Epithelial cell of proximal tubule (primary cell): Measurements from ENCODE around the gene HNRNPF. TPM values are rescaled to one million over a fixed set of nuclear protein-coding genes. Genes with fewer than 3 reads are reported as not detected.

Experiments used
- DNase-seq: peaks from one replicate; pipeline ENCODE4 v3.0.0-alpha.2; 2011; ENCODE audit warnings: low read depth
- H3K4me3 ChIP-seq: 2 replicates; pipeline ENCODE4 v1.5.1; 2011; ENCODE audit warnings: low read depth, mild to moderate bottlenecking, low read length
- CTCF ChIP-seq: conservative IDR thresholded peaks from 2 replicates; pipeline ENCODE4 v1.5.1; 2012; ENCODE audit warnings: low read depth, mild to moderate bottlenecking, low read length
- total RNA-seq: library from RNA; depleted of rRNA; stranded (reverse); fragments of >200 nt; gene quantifications from 2 replicates; pipeline ENCODE4 v1.2.3, GENCODE V29; 2015

The HNRNPF gene
- total RNA-seq, 1 donor from 2014 or later = 207 TPM

DNA sequence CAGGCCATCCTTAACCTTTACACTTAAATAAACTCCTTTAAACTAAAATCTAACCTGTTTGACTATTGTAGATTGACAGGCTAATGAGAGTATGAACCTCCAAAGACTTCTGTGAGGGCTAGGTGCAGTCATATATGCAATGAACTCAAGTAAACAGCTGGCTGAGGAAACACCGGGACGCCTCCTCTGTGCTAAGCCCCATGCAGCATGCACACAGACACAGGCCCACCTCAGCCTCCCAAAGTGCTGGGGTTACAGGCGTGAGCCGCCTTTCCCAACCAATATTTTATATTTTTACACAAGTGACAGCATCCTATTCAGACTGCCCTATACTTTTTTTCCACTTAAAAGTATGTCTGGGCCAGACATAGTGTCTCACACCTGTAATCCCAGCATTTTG is 39.1 kb downstream of the HNRNPF start:
- DNase-seq = no peak
- TF ChIP-seq CTCF = no peak
- H3K4me3 ChIP-seq = no peak overlapping the region

GRCh38 chr10:43365001-43365400 is 44.0 kb downstream of the HNRNPF start:
- H3K4me3 ChIP-seq = no peak overlapping the region
- no peak for DNase-seq
- no peak for TF ChIP-seq CTCF

GRCh38 chr10:43362191-43362839 is 46.7 kb downstream of the HNRNPF start:
- peak overlapping the region; percentile 84 for H3K4me3 ChIP-seq
- DNase-seq = peak; percentile 67
- peak; percentile 57 for TF ChIP-seq CTCF

GRCh38 chr10:43361547-43362190 is 47.3 kb downstream of the HNRNPF start:
- peak overlapping the region; percentile 84 for H3K4me3 ChIP-seq
- TF ChIP-seq CTCF = no peak
- no peak for DNase-seq

- no peak for TF ChIP-seq CTCF
- no peak for DNase-seq
Observed at GRCh38 chr10:43360086-43360485, 48.9 kb downstream of the HNRNPF start.

DNA sequence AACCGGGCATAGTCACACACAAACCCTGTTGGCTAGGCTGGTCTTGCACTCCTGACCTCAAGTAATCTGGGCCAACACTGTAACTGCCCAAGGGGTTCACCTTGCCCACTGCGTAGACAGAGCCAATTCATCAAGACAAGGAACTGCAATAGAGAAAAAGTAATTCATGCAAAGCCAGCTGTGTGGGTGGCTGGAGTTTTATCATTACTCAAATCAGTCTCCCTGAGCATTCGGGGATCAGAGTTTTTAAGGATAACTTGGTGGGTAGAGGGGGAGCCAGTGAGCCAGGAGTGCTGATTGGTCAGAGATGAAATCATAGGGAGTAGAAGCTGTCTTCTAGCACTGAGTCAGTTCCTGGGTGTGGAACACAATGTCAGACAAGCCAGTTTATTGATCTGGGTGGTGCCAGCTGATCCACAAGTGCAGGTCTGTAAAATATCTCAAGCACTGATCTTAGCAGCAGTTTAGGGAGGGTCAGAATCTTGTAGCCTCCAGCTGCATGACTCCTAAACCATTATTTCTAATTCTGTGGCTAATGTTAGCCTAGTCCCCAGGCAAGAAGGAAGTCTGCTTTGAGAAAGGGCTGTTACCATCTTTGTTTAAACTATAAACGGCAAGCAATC is 53.1 kb downstream of the HNRNPF start:
- H3K4me3 ChIP-seq = no peak overlapping the region
- DNase-seq = peak; percentile 23
- peak; percentile 22 for TF ChIP-seq CTCF

More at GRCh38 chr10:43360086-43360485, 48.9 kb downstream of the HNRNPF start:
- no peak overlapping the region for H3K4me3 ChIP-seq
